Smooth muscle cell (in vitro differentiated cells): ENCODE measurements around the gene LYL1. TPM values are rescaled to one million over a fixed set of nuclear protein-coding genes. Genes with fewer than 3 reads are reported as not detected.

ENCODE experiments used
- DNase-seq: peaks from one replicate; lab custom pipeline; 2025; ENCODE audit not compliant: unreplicated experiment; lab: John Stamatoyannopoulos, UW
- H2AFZ ChIP-seq: fragments of 200-600 bp; sonication (generic); 2 replicates; pipeline ENCODE4 v1.6.0; 2016; ENCODE audit warnings: antibody characterized with exemption, low read depth, mild to moderate bottlenecking
- H3F3A ChIP-seq: fragments of 200-600 bp; sonication (generic); 2 replicates; pipeline ENCODE4 v1.6.0; 2017; ENCODE audit warnings: antibody characterized with exemption, low read depth
- H3K27ac ChIP-seq: fragments of 200-600 bp; sonication (generic); 2 replicates; pipeline ENCODE4 v1.5.1; 2016; ENCODE audit warnings: low read depth, mild to moderate bottlenecking
- H3K27me3 ChIP-seq: fragments of 200-600 bp; sonication (generic); 2 replicates; pipeline ENCODE4 v1.6.1; 2016; ENCODE audit warnings: low read depth, mild to moderate bottlenecking
- H3K36me3 ChIP-seq: fragments of 200-600 bp; sonication (generic); 2 replicates; pipeline ENCODE4 v1.5.1; 2016; ENCODE audit warnings: low read depth
- H3K4me1 ChIP-seq: fragments of 200-600 bp; sonication (generic); 2 replicates; pipeline ENCODE4 v1.5.1; 2016; ENCODE audit warnings: low read depth
- H3K4me2 ChIP-seq: fragments of 200-600 bp; sonication (generic); 2 replicates; pipeline ENCODE4 v1.6.0; 2016; ENCODE audit warnings: mild to moderate bottlenecking
- H3K4me3 ChIP-seq: fragments of 200-600 bp; sonication (generic); 2 replicates; pipeline ENCODE4 v1.5.1; 2016; ENCODE audit warnings: mild to moderate bottlenecking
- H3K79me2 ChIP-seq: fragments of 200-600 bp; sonication (generic); 2 replicates; pipeline ENCODE4 v1.6.0; 2016; ENCODE audit warnings: low read depth, mild to moderate bottlenecking
- H3K9ac ChIP-seq: fragments of 200-600 bp; sonication (generic); 2 replicates; pipeline ENCODE4 v1.6.0; 2016; ENCODE audit warnings: low read depth
- H3K9me3 ChIP-seq: fragments of 200-600 bp; sonication (generic); replicated peaks from 2 replicates; pipeline ENCODE4 v1.5.1; 2016; ENCODE audit warnings: low read depth
- H4K20me1 ChIP-seq: fragments of 200-600 bp; sonication (generic); 2 replicates; pipeline ENCODE4 v1.6.0; 2016; ENCODE audit warnings: low read depth
- WGBS: methylation state at CpG from one replicate; pipeline ENCODE4 v1.1.7; 2016; ENCODE audit warnings: low lambda C conversion rate; 5-methylcytosine and 5-hydroxymethylcytosine counted together
- polyA plus RNA-seq: library from polyadenylated mRNA; unstranded; fragments of >200 nt; fragmentation: Nextera tagmentation; extraction: Ambion mirVana; gene quantifications from 2 replicates; pipeline ENCODE4 v1.2.1, GENCODE V29; 2016
- total RNA-seq: library from RNA; depleted of rRNA; stranded (reverse); fragments of >200 nt; gene quantifications from 2 replicates; pipeline ENCODE4 v1.2.3, GENCODE V29; 2014
- TF ChIP-seq, protein P1 (sequence below): fragments of 200-600 bp; sonication (generic); IDR thresholded peaks from 2 replicates; pipeline ENCODE4 v1.5.1; 2017; ENCODE audit warnings: borderline replicate concordance, mild to moderate bottlenecking, antibody characterized with exemption; ENCODE audit not compliant: insufficient read depth, poor library complexity, severe bottlenecking

Gene LYL1
- 2.2 and 2.8 TPM in 2 replicates for total RNA-seq
- 2.1 and 3.2 TPM in 2 replicates for polyA plus RNA-seq

GRCh38 chr19:13102666-13103580, at the start of gene LYL1:
LYL1 (minus strand) TSS chr19:13102858; CDS start chr19:13101171, 1,687 bp downstream.
- Histone ChIP-seq H3K79me2 (no peaks in the 10 kb centered on the region), H3K4me1 (peaks cover 9% of the 10 kb centered on the region), H3K27ac (no peak within 1 kb of the TSS), H3K4me3 (peak within 1 kb of the TSS; percentile 39), H3K27me3 (peaks cover 13% of the 10 kb centered on the region), H4K20me1 (no peaks in the 10 kb centered on the region), H3K9me3 (no peaks in the 10 kb centered on the region), H3F3A (peaks cover 10% of the 10 kb centered on the region), H3K36me3 (no peaks in the 10 kb centered on the region), H3K9ac (no peak within 1 kb of the TSS), H2AFZ (peak within 1 kb of the TSS; percentile 72), H3K4me2 (peak within 1 kb of the TSS; percentile 85)
- WGBS, result 12% methylated on average over 35 of the region's 47 CpGs
- peak; percentile 20 for DNase-seq
- TF ChIP-seq, protein P1, sequence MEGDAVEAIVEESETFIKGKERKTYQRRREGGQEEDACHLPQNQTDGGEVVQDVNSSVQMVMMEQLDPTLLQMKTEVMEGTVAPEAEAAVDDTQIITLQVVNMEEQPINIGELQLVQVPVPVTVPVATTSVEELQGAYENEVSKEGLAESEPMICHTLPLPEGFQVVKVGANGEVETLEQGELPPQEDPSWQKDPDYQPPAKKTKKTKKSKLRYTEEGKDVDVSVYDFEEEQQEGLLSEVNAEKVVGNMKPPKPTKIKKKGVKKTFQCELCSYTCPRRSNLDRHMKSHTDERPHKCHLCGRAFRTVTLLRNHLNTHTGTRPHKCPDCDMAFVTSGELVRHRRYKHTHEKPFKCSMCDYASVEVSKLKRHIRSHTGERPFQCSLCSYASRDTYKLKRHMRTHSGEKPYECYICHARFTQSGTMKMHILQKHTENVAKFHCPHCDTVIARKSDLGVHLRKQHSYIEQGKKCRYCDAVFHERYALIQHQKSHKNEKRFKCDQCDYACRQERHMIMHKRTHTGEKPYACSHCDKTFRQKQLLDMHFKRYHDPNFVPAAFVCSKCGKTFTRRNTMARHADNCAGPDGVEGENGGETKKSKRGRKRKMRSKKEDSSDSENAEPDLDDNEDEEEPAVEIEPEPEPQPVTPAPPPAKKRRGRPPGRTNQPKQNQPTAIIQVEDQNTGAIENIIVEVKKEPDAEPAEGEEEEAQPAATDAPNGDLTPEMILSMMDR, result no peak

- Histone ChIP-seq H4K20me1 (peaks cover 25% of the 10 kb centered on the region), H3F3A (peaks cover 17% of the 10 kb centered on the region), H3K9me3 (no peaks in the 10 kb centered on the region), H3K27me3 (no peaks in the 10 kb centered on the region), H2AFZ (no peak overlapping the region), H3K4me2 (peak overlapping the region; percentile 94), H3K79me2 (peaks cover 12% of the 10 kb centered on the region), H3K9ac (peak overlapping the region; percentile 99), H3K27ac (peak overlapping the region; percentile 97), H3K36me3 (no peaks in the 10 kb centered on the region), H3K4me1 (peaks cover 10% of the 10 kb centered on the region), H3K4me3 (peak overlapping the region; percentile 98)
- DNase-seq, result peak; percentile 90
- TF ChIP-seq, protein P1, result no peak
- WGBS, result under 1% methylated on average over 60 of the region's 71 CpGs
Measured at GRCh38 chr19:13151605-13152355, 49.1 kb upstream of the LYL1 start.

DNA sequence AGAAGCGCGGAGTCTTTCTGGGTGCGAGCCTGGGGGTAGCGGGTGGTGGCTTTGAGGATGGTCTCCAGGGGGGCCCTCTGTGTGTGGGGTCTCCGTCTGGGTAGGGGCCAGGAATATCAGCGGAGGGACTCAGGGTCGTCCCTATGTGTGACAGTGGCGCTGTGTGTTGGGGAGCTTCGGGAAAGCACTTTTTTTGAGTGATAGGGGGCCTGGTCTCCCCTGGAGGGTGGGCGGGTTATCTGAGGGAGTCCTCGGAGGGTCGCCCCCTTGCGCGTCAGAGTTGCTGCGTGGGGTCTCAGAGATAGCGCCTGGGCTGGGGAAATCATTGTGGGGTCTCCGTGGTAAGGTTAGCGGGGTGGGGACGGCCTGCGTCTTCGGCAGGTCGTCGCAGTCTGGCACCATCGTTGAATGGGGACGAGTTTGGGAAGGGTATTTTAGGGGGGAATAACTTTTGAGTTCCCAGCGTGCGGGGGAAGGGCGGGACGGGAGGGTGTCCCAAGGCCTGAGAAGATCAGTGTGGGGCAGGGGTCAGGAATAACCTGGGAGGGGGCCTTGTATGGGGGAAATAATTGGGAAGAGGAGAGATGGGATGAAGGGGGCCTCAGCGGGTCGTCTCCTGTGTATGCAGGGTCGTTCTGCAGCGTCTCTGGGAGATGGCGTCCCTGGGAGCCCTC, 48.4 kb upstream of the LYL1 start:
- H3K9ac ChIP-seq, result peak overlapping the region; percentile 95
- H2AFZ ChIP-seq, result no peak overlapping the region
- peaks cover 12% of the 10 kb centered on the region for H3K79me2 ChIP-seq
- peak overlapping the region; percentile 91 for H3K27ac ChIP-seq
- peaks cover 25% of the 10 kb centered on the region for H4K20me1 ChIP-seq
- peaks cover 17% of the 10 kb centered on the region for H3F3A ChIP-seq
- no peaks in the 10 kb centered on the region for H3K9me3 ChIP-seq
- H3K4me3 ChIP-seq, result peak overlapping the region; percentile 75
- DNase-seq, result no peak
- no peaks in the 10 kb centered on the region for H3K36me3 ChIP-seq
- peak overlapping the region; percentile 93 for H3K4me2 ChIP-seq
- H3K27me3 ChIP-seq, result no peaks in the 10 kb centered on the region
- H3K4me1 ChIP-seq, result peaks cover 6% of the 10 kb centered on the region
- WGBS, result 2% methylated on average over 26 of the region's 34 CpGs
- TF ChIP-seq, protein P1, result no peak
